ENCODE results near the gene SNX25. TPM values are rescaled to one million over a fixed set of nuclear protein-coding genes. Genes with fewer than 3 reads are reported as not detected.

The SNX25 gene
- total RNA-seq, 1 experiment from 2014 or later = 16.7 TPM

- CTCF ChIA-PET = no interaction called here
- TF ChIP-seq CTCF (IDR thresholded peaks at IDR 0.05) = no peak
- no peak for TF ChIP-seq TCF7L2 (IDR thresholded peaks at IDR 0.05; ENCODE audit: low read depth, low read length)
- TF ChIP-seq POLR2AphosphoS5 (IDR thresholded peaks at IDR 0.05; ENCODE audit: low read depth, low read length) = no peak
- no peak for TF ChIP-seq SIN3A (IDR thresholded peaks at IDR 0.05; ENCODE audit: borderline replicate concordance, insufficient read depth, low read depth, low read length)
- no peak for TF ChIP-seq REST (IDR thresholded peaks at IDR 0.05; ENCODE audit: insufficient read depth in 1 of 2, low read depth in 2 of 2, low read length in 1 of 2)
- BruUV-seq (replicated peaks) = no TSS peak
These were observed 155.5 kb downstream of the SNX25 start for GRCh38 chr4:185364886-185365285.

GRCh38 chr4:185369731-185370130 lies 160.3 kb downstream of the SNX25 start:
- in situ Hi-C loops (cut with HindIII; ENCODE audit: low pct_unique_long_range_greater_than_20kb, low sequenced_read_pairs) (no loop called here), intact Hi-C loops (cut with micrococcal nuclease; ENCODE audit: unreplicated experiment) (no loop called here)
- ChIA-PET POLR2A (no interaction called here), CTCF (no interaction called here)
- no TSS peak for BruUV-seq (replicated peaks)
- Histone ChIP-seq H3K9me3 (ENCODE audit: control insufficient read depth, insufficient read depth, low read depth, low read length) (no peaks in the 10 kb centered on the region), H3K27ac (ENCODE audit: low read length) (no peak overlapping the region), H3K4me1 (ENCODE audit: control insufficient read depth, insufficient read depth, low read length) (no peaks in the 10 kb centered on the region), H3K36me3 (ENCODE audit: control insufficient read depth, insufficient read depth, low read length) (no peaks in the 10 kb centered on the region), H3K4me3 (ENCODE audit: low read depth in 2 of 2, low read length in 2 of 2) (no peak overlapping the region), H3K27me3 (ENCODE audit: control insufficient read depth, insufficient read depth, low read length) (no peaks in the 10 kb centered on the region)
- TF ChIP-seq TCF7L2 (IDR thresholded peaks at IDR 0.05; ENCODE audit: low read depth, low read length) = no peak
- TF ChIP-seq SIN3A (IDR thresholded peaks at IDR 0.05; ENCODE audit: borderline replicate concordance, insufficient read depth, low read depth, low read length) = no peak
- no peak for TF ChIP-seq CTCF (IDR thresholded peaks at IDR 0.05)
- no peak for TF ChIP-seq POLR2AphosphoS5 (IDR thresholded peaks at IDR 0.05; ENCODE audit: low read depth, low read length)
- TF ChIP-seq REST (IDR thresholded peaks at IDR 0.05; ENCODE audit: insufficient read depth in 1 of 2, low read depth in 2 of 2, low read length in 1 of 2) = no peak
- DNase-seq (ENCODE audit: low read depth, low spot score) (no peak), ATAC-seq (no peak)

More at GRCh38 chr4:185364886-185365285, 155.5 kb downstream of the SNX25 start:
- intact Hi-C loops (cut with micrococcal nuclease; ENCODE audit: unreplicated experiment) (no loop called here), in situ Hi-C loops (cut with HindIII; ENCODE audit: low pct_unique_long_range_greater_than_20kb, low sequenced_read_pairs) (no loop called here)
- ATAC-seq (no peak), DNase-seq (ENCODE audit: low read depth, low spot score) (no peak)
- H3K4me1 ChIP-seq (ENCODE audit: control insufficient read depth, insufficient read depth, low read length) = no peaks in the 10 kb centered on the region
- no peaks in the 10 kb centered on the region for H3K9me3 ChIP-seq (ENCODE audit: control insufficient read depth, insufficient read depth, low read depth, low read length)
- no peak overlapping the region for H3K27ac ChIP-seq (ENCODE audit: low read length)
- H3K4me3 ChIP-seq (ENCODE audit: low read depth in 2 of 2, low read length in 2 of 2) = no peak overlapping the region
- no peaks in the 10 kb centered on the region for H3K27me3 ChIP-seq (ENCODE audit: control insufficient read depth, insufficient read depth, low read length)
- no peaks in the 10 kb centered on the region for H3K36me3 ChIP-seq (ENCODE audit: control insufficient read depth, insufficient read depth, low read length)
- POLR2A ChIA-PET = no interaction called here
